ENCODE measurements around the gene GTF3C1. TPM values are rescaled to one million over a fixed set of nuclear protein-coding genes. Genes with fewer than 3 reads are reported as not detected.

GTF3C1 gene
- total RNA-seq, 1 donor: 59.0 TPM

DNA sequence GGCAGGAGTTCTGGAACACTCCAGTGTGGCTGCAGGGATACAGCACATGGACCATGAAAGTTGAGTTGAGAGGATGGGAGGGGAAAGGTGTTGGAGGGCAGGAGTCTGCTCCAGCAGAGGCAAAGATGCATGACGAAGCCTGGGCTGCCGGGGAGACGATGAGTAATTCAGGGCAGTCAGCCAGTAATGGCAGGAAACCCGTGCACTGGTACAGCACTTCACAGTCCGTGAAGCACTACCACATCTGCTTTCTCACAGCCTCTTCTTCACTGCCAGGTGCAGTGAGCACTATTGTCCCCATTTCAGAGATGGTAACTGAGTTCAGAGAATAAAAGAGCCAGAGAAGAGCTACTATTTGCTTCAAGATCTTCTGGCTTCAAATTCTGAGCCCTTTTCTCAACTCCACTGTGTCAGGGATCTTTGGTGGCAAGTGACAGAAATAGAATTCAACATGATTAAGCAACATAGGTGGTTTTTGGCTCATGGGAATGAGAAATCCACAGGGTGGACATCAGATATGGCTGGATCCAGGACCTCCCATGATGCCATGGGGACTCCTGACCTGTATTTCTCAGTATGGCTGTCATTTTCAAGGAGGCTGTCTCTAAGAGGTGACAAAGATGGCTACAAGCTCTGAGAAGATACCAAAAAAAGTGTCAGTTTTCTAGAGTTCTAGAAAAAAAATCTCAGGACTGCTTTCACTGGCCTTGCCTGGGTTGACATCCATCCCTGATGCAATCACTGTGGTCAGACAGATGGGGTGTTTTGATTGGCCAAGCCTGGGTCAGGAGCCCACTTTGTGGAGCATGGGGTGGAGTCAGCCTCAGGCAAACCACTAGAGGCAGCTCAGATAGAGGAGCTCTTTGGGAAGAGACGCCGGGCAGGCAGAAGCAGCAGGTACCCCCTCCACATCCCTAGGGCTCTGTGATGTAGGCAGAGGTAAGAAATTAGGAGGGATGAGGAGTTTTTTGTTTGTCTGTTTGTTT lies 123.0 kb downstream of the GTF3C1 start:
- no peaks in the 10 kb centered on the region for H3K36me3 ChIP-seq (ENCODE audit: insufficient read depth, low read length)
- H4K20me1 ChIP-seq (ENCODE audit: insufficient read depth, low read length): no peaks in the 10 kb centered on the region
- peaks cover 7% of the 10 kb centered on the region for H3K4me1 ChIP-seq (ENCODE audit: insufficient read depth, low read length)
- no peak overlapping the region for H3K4me2 ChIP-seq (ENCODE audit: insufficient read depth, low read length)
- DNase-seq (ENCODE audit: insufficient read length, low spot score, missing footprints): peak; percentile 97
- no peak overlapping the region for H3K4me3 ChIP-seq (ENCODE audit: insufficient read depth, low read length)
- no peaks in the 10 kb centered on the region for H3K27me3 ChIP-seq (ENCODE audit: insufficient read depth, low read length)
- H3K27ac ChIP-seq (ENCODE audit: low read depth, low read length): peak overlapping the region; percentile 9
- no peak for TF ChIP-seq CTCF (IDR thresholded peaks at IDR 0.05; ENCODE audit: extremely low read depth, low read depth, low read length)
- H2AFZ ChIP-seq (ENCODE audit: low read length): no peak overlapping the region
- peaks cover under 1% of the 10 kb centered on the region for H3K9me3 ChIP-seq (ENCODE audit: low read depth, low read length)
- H3K79me2 ChIP-seq (ENCODE audit: insufficient read depth, low read length): no peaks in the 10 kb centered on the region

- no peaks in the 10 kb centered on the region for H3K27me3 ChIP-seq (ENCODE audit: insufficient read depth, low read length)
- H2AFZ ChIP-seq (ENCODE audit: low read length): no peak overlapping the region
- peaks cover 2% of the 10 kb centered on the region for H3K9me3 ChIP-seq (ENCODE audit: low read depth, low read length)
- peaks cover 7% of the 10 kb centered on the region for H3K4me1 ChIP-seq (ENCODE audit: insufficient read depth, low read length)
- H4K20me1 ChIP-seq (ENCODE audit: insufficient read depth, low read length): no peaks in the 10 kb centered on the region
- no peaks in the 10 kb centered on the region for H3K36me3 ChIP-seq (ENCODE audit: insufficient read depth, low read length)
- no peak overlapping the region for H3K4me2 ChIP-seq (ENCODE audit: insufficient read depth, low read length)
- TF ChIP-seq CTCF (IDR thresholded peaks at IDR 0.05; ENCODE audit: extremely low read depth, low read depth, low read length): no peak
- H3K79me2 ChIP-seq (ENCODE audit: insufficient read depth, low read length): no peaks in the 10 kb centered on the region
- no peak for DNase-seq (ENCODE audit: insufficient read length, low spot score, missing footprints)
- no peak overlapping the region for H3K4me3 ChIP-seq (ENCODE audit: insufficient read depth, low read length)
- no peak overlapping the region for H3K27ac ChIP-seq (ENCODE audit: low read depth, low read length)
These were observed 123.8 kb downstream of the GTF3C1 start for GRCh38 chr16:27425961-27426360.

DNA sequence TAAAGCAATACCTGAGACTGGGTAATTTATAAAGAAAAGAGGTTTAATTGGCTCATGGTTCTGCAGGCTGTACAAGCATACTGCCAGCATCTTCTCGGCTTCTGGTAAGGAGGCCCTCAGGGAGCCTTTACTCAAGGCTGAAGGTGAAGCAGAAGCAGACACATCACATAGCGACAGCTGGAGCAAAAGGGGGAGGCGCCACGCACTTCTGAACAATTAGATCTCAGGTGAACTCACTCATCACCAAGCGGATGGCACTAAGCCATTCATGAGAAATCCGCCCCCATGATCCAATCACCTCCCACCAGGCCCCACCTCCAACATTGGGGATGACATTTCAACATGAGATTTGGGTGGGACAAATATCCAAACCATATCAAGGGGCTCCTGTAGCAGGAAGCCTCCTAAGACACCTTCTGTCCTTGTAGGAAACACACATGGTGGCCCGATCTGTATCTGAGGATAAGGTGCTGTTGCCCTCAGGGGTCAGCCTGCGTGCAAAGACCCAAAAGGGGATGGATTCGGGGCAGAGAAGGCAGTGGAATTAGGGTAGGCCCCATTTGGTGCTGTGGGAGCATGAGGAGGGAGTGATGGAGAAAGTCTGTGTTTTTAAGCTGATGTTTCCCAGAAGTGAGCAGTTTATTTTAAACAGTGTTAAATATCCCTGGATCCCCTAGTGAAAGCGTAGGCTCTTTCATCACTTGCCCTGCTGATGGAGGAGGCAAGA lies 124.8 kb downstream of the GTF3C1 start:
- H3K4me2 ChIP-seq (ENCODE audit: insufficient read depth, low read length): no peak overlapping the region
- H3K36me3 ChIP-seq (ENCODE audit: insufficient read depth, low read length): no peaks in the 10 kb centered on the region
- H2AFZ ChIP-seq (ENCODE audit: low read length): no peak overlapping the region
- no peak overlapping the region for H3K4me3 ChIP-seq (ENCODE audit: insufficient read depth, low read length)
- H3K27me3 ChIP-seq (ENCODE audit: insufficient read depth, low read length): no peaks in the 10 kb centered on the region
- H4K20me1 ChIP-seq (ENCODE audit: insufficient read depth, low read length): no peaks in the 10 kb centered on the region
- H3K4me1 ChIP-seq (ENCODE audit: insufficient read depth, low read length): peaks cover 7% of the 10 kb centered on the region
- H3K27ac ChIP-seq (ENCODE audit: low read depth, low read length): no peak overlapping the region
- peaks cover 2% of the 10 kb centered on the region for H3K9me3 ChIP-seq (ENCODE audit: low read depth, low read length)
- DNase-seq (ENCODE audit: insufficient read length, low spot score, missing footprints): no peak
- TF ChIP-seq CTCF (IDR thresholded peaks at IDR 0.05; ENCODE audit: extremely low read depth, low read depth, low read length): no peak
- no peaks in the 10 kb centered on the region for H3K79me2 ChIP-seq (ENCODE audit: insufficient read depth, low read length)

All from osteoblast (primary cell).